Activated effector memory CD4-positive, alpha-beta T cell treated with anti-CD3 and anti-CD28 coated beads, Interleukin-2, amount 50 U/mL, for 16 hours (primary cell): ENCODE data around the gene ANKDD1B.
"Not testable (repeated sequence)": the region's sequence is repeated elsewhere in the genome, so short reads cannot be mapped to it uniquely, and the experiment has no call there.

ENCODE experiments used
- DNase-seq: peaks from one replicate; pipeline ENCODE4 v3.0.0-alpha.2; 2020

ANKDD1B gene

DNA sequence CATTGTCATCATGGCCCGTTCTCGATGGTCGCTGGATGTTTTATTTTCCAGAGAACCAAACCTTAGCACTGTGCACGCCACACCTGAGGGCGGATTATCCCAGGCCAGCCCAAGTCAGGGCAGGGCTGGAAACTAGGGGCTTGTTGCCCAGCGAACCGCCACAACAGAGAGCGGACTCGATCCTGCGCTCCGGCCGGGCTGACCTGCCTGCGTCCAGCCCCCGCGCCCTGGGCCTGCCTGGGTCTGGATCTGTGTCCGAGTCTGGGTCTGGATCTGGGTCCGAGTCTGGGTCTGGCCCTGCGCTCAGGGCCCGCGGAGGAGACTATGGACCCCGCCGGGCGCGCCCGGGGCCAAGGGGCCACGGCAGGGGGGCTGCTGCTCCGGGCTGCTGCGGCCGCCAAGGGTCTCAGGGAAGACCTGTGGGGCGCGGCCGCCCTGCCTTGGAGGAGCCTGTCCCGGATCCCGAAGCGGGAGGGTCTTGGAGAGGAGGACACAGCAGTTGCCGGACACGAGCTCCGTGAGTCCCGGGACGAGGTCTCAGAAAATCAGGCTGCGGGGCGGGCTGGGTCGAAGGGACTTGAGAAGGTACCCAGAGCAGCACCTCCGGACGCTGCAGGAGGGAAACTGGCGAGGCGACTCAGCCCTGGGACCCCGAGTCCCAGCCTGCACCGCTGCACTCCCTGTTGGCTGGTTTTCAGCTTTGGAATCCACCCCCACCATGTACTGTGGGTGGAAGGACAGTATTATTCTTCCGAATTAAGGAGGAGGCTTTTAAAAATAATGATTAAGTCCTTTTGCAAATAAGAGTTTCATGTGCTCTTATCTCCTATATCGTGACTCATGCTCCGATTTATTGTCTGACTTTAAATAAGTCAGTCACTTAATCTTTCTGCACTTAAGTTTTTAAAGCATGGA is at the start of gene ANKDD1B:
Gene ANKDD1B (plus strand): TSS at position 143 of the 915 bp plus-strand sequence. CDS start 182 bp downstream, at position 325.
- no peak for DNase-seq

DNA sequence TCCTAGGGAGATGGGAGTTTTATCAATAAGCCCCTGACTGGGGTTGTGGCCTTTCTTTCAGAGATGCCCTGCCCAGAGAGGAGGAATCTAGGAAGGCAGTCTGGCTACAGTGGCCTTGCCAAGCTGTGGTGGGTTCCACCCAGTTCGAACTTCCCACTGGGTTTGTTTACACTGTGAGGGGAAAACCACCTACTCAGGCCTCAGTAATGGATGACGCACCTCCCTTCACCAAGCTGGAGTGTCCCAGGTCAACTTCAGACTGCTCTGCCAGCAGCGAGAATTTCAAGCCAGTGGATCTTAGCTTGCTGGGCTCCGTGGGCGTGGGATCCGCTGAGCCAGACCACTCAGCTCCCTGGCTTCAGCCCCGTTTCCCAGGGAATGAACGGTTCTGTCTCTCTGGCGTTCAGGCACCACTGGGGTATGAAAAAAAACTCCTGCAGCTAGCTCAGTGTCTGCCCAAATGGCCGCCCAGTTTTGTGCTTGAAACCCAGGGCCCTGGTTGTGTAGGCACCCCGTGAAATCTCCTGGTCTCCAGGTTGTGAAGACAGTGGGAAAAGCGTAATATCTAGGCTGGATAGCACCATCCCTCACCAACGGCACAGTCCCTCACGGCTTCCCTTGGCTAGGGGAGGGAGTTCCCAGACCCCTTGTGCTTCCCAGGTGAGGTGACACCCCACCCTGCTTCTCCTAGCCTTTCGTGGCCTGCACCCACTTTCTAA is 45.1 kb upstream of the ANKDD1B start:
- peak; percentile 68 for DNase-seq

DNA sequence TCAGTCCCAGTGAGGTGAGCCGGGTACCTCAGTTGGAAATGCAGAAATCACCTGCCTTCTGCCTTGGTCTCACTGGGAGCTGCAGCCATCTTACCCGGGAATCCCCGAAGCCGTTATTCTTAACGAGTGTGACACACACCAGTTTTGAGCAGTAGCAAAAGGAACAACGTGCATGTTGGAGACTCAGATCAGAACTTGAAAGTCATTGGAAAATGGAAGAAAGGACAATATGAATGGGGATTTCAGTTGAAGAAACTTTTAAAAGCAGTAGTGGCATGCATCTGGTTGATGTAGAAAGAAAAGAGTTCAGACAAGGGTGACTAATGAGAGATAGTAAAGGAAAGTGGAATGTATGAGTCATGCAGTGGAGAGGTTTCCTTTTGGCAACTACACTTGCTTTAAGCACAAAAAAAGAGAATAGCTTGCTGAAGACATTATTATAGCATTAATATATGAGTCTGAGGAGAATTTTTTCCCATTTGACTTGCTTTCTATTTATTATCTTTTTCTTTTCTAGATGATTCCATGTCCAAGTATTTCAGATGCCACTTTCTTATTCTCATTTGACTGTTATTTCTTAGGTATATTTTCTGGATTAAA is 44.4 kb upstream of the ANKDD1B start:
- peak; percentile 80 for DNase-seq

DNA sequence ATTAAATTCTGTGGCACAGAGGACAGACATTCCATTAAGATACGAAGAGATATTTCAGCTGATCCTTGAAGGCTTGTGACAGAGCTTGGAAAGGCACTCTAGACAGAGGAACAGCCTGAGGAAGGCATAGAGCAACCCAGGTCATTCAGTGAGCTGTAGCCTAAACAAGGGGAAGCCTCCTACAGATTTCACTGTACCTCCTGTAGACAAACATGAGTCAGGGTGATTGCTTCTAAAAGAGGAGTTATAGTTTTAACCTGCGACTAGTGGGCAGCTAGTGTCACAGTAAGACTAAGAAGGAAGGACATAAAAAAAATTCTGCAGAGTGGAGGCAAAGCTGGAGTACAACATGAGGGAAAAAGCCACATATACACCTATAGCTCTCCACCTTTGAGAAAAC is 43.5 kb upstream of the ANKDD1B start:
- no peak for DNase-seq

DNA sequence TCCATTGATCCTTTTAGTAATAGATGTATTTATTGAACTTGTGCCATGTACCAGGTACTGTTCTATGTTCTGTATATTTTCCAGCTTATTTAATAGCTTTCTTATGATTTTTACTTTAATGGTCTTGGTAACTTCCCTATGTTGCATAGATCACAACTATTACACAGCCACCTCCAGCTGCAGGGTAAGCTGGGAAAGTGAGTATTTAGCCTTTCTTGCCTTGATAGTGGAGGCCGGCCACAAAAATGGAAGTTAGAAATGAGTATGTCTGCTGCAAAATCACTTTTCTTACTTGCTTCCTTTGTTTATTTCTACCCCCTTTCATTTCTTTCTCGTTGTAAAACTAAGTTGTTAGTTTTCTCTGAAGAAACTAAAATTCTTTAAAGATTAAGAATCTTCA is 43.1 kb upstream of the ANKDD1B start:
- DNase-seq, result no peak

DNA sequence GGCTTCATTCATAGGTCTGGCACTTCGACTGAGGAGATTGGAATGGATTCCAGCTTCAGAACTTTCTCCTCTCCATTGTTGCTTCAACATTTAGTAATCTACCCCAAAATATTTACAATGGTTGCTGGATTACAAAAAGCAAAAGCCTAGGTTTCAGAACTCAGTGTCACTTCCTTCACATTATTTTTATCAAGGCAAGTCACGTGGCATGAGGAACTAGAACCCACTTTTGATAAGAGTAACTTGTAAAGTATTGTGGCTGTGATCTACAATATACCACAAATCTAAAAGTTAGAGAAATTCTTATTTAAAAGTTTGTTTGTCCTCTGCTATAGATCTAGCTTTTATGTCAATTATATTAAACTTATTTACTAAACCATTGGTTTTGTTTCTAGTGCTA is 39.7 kb upstream of the ANKDD1B start:
- DNase-seq, result no peak

DNA sequence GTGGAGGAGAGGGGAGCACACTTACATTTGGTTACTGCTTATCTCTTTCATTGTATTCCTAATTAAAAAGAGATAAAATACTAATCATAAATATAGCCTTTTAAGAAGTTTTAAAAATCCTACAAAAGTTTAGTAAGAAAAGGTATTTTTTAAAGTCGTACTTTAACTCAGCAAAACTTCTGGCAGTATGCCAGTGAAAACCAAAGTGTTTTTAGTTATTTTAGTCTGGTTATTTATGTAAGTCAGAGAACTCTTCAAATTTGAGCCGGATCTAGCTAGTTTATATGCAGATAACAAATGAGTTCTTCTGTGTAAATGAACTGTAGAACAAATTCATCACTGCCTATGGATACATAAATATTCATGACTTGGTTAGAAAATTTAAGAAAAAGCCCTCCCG is 36.5 kb upstream of the ANKDD1B start:
- no peak for DNase-seq

DNA sequence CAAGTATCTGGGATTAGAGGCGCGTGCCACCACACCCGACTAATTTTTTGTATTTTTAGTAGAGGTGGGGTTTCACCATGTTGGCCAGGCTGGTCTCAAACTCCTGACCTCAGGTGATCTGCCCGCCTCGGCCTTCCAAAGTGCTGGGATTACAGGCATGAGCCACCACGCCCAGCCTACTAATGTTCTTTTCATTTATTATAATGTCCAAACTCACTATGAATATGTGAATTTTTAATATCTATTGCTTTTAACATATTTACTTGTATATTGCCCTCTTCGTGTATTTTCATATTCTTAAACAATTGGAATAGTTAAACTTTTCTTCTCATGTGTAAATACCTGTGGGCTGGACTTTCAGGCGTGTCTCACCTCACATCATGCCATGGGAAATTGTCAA is 33.0 kb upstream of the ANKDD1B start:
- not testable (repeated sequence) for DNase-seq

DNA sequence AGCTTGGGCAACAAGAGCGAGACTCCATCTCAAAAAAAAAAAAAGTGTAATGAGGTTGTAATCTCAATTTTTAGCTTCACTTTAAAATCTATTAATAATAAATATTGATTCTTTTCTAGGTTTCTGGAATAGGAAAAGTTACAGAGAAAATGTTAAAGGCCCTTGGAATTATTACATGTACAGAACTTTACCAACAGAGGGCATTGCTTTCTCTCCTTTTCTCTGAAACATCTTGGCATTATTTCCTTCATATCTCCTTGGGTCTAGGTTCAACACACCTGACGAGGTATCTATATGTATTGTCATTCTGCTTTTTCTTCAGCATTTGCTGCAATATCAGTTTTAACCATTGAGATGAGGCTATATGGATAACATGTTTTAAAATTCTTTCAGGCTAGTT is 26.6 kb upstream of the ANKDD1B start:
- no peak for DNase-seq

DNA sequence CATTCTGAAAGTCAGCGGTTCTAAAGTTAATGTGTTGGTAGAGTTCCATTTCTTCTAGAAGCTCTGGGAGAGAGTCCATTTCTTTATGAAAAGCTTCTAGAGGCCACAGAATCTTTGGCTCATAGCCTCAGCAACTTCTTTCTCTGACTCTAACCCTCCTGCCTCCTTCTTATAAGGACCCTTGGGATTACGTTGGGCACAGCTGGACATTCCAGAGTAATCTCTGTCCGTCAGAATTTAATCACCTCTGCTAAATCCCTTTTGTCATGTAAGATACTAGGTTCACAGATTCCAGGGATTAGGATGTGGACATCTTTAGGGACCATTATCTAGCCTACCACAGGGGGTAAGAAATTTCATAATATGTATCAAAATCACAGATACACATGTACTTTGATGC is 22.6 kb upstream of the ANKDD1B start:
- no peak for DNase-seq

DNA sequence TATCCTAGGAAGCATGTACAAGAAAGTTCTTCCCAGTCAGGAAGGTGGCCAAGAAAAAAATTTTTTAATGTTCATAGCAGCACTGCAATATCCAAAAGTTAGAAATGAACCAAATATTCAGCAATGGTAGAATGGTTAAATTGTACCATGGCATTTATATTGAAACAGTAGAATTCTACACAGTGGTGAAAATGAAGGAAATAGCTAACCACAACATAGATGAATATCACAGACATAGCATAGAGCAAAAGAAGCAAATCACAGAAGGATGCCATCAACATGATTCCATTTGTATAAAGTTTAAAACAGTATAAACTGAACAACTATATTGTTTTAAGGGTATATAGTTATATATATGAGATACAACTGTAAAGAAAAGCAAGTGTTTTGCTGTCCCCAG is 10.7 kb upstream of the ANKDD1B start:
- DNase-seq, result no peak

DNA sequence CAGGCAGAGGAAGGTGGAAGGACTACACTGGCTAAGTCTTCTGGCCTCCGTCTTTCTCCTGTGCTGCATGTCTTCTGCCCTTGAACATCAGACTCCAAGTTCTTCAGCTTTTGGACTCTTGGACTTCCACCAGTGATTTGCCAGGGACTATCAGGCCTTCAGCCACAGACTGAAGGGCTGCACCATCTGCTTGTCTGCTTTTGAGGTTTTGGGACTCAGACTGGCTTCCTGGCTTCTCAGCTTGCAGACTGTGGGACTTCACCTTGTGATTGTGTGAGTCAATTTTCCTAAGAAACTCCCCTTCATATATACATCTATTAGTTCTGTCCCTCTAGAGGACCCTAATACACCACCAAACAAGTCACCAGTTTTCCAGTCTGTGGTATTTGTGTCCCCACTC is 9.7 kb upstream of the ANKDD1B start:
- no peak for DNase-seq

DNA sequence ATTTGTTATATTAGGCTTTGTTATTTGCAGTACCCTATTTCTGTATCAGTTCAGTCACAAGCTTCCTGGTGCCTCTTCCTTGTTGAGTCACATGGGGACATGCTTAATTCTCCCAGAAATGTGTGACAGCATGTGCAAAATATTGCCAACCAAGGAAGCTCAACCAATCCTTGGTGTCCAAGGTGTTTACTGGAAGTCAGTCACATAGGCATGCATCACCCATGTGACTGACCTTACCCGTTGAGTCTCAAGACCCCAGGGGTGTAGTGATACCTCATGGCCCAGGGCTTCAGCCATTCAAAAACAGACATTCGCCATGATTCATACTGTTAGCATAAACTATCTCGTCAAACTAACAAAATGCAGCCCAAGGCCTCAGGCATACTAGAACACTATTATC is 9.3 kb upstream of the ANKDD1B start:
- DNase-seq, result no peak

DNA sequence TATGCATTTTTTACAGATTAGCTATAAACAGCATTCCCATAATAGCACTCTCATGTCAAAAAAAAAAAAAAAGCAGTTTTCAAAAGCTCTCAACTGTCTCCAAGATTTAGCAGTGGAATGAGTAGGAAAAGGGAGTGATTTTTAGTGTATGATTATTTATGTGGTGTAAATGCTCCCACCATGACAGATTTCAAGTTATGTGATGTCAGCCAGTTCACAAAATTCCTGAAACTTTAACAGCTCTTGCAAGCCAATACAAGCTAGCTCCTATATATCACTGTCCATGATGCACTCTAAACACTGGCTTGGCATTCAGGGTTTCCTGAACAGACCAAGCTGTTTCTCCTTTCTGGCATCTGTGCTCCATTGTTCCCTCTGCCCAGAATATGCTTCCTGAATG is 7.9 kb upstream of the ANKDD1B start:
- DNase-seq, result no peak

DNA sequence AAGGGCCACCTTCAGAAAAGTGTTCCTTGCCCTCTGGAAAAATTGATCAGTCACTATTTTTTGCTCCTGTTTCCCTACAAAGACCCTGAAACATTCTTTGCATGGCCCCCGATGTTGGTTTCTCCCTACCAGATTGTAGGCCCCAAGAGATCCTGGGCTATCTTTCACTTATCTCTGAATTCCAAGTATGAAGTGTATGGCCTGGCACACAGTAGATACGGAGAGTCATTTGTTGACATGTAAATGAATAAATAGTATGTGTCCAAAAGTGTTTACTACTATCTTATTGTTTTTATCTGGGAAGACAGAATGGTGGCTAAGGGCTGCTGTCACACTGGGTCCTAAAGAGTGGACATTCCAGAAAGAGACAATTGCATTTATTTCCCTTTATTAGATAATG is 7.4 kb upstream of the ANKDD1B start:
- DNase-seq, result no peak

DNA sequence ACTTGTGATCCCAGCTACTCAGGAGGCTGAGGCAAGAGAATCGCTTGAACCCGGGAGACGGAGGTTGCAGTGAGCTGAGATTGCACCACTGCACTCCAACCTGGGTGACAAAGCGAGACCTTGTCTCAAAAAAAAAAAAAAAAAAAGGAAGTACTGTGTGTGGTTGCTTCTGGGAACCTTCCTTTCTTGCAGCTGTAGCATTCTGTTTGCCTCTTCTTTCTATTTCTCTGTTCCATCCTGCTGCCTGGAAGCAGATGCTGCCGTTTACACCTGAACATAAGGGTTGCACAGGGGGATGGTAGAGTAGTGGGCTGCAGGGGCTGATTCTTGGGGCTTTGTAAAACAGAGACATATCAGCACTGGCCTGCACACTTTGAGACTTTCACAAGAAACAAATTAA is 3.9 kb upstream of the ANKDD1B start:
- not testable (repeated sequence) for DNase-seq

DNA sequence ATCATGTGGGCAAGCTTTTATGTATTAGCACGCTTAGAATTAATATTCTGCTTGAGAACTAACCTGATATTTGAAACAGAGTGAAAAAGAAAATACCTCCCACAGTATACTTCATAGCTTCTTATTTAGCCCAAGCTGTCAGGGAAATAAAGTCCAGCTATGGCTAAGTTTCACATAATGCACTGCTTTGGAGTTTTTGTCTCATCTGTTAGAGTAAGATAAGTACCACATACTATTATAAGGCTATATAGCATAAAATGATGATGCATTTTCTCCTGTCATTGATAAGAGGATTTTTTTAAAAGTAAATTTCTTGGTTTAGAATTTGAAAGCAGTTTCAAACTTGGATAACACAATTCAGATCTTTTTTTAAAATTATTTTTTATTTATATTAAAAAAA is 2.4 kb upstream of the ANKDD1B start:
- no peak for DNase-seq

DNA sequence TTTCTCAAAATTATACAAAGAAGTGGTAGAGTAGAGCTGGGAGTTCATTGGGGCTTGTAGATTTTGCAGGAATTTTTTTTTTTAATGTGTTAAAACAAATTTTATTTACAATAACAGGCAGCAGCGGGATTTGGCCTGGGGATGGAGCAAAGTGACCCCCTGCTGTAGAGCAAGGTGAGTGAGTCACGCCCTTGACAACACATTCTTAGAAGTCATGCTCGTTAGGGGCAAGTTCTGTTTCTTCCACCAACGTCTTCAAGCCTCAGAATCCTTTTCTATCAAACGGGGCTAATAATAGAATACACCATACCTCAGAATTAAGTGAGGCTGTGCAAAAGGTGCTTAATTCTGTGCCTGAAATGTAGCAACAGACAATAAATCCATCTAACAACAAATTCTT is 1.1 kb upstream of the ANKDD1B start:
- DNase-seq, result no peak

DNA sequence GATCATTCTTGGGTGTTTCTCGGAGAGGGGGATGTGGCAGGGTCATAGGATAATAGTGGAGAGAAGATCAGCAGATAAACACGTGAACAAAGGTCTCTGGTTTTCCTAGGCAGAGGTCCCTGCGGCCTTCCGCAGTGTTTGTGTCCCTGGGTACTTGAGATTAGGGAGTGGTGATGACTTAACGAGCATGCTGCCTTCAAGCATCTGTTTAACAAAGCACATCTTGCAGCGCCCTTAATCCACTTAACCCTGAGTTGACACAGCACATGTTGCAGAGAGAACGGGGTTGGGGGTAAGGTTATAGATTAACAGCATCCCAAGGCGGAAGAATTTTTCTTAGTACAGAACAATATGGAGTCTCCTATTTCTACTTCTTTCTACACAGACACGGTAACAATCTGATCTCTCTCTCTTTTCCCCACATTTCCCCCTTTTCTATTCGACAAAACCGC is 368 bp upstream of the ANKDD1B start:
- DNase-seq, result not testable (repeated sequence)

DNA sequence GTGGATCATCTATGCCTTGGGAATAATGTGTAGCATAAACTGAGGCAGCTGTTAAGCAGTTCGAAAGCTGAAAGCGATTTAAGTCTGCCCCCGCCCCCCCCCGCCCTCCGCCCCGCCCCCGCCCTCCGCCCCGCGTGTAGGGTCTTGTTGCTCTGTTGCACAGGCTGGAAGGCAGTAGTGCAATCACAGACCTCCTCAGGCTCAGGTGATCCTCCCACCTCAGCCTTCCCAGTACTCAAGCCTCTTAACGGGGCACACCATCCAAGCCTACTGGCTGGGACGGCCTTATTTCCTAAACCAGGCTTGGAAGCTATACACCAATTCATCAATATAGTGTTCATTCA is 945 bp downstream of the ANKDD1B start:
- no peak for DNase-seq

DNA sequence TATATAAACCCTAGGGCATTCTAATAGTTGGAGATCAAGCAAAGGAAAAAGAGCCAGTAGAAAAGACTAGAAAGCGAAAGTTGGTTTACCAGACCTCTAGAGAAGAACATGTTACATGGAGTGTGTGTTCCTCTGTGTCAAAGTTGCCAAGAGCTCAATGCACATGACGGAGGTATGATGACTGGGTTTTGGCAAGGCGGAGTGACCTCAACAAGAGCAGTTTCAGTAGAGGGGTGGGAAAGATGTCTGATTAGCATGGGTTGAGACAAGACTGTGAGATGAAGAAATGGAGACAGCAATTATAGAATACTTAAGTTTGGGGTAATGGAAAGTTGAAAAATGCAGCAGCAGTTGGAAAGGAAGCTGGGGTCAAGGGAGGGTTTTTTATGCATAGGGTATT is 1.6 kb downstream of the ANKDD1B start:
- no peak for DNase-seq

DNA sequence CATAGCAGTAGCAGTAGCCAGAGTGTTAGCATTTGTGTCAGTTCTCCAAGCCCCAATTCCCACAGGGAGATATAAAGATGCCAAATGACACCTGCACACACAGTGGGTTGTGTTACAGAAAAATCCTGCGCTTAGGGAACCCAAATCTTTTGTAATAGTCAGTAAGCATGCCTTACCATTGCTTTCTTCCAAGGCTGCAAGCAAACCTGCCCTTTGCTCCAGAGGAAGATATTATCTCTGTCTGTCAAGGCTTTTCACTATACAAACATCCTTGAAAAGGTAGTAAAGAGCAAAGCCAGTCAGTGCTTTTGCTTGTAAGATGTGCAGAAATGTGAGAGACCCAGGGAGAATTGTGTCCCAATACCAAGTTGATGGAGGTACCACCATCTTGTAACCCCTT is 2.9 kb downstream of the ANKDD1B start:
- no peak for DNase-seq

DNA sequence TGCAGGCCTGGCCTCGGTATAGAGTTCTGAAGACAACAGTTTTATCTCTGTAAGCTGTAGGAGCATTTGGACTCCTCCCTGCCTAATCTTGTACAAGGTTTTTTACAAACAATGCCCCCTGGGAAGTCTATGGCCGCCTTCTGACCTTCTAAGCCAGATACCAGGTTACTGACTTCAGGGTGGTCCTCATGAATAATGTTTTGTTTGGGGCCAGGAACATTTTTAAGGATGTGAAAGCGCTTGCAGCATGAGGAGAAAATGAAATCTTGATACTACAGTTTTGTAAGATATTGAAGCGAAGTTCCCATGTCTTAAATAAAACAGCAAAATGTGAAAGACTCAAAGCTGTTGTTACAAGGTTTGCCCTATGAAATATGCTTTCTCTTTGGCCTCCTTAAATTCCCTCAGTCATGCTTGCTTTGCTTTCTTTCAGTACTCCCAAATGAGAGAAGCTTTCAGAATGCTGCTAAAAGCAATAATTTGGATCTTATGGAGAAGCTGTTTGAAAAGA is 5.2 kb downstream of the ANKDD1B start:
- DNase-seq, result no peak
